Transverse colon (tissue), 4 donors: ENCODE results near the gene AFM. TPM values are rescaled to one million over a fixed set of nuclear protein-coding genes. Genes with fewer than 3 reads are reported as not detected.

Experiments
- DNase-seq: peaks from one replicate; pipeline ENCODE4 v3.0.0-alpha.2; 2019
- H3K27ac ChIP-seq, 4 donors: fragments of 200-600 bp; sonication (generic); 2 replicates each; pipeline ENCODE4 v1.5.1; 2016 to 2018; ENCODE audit warnings: inconsistent platforms in 4 of 4
- H3K27me3 ChIP-seq: fragments of 200-600 bp; sonication (generic); 2 replicates; pipeline ENCODE4 v1.5.1; 2017; ENCODE audit warnings: inconsistent platforms
- H3K36me3 ChIP-seq, 4 donors: fragments of 200-600 bp; sonication (generic); 2 replicates each; pipeline ENCODE4 v1.5.1; 2017 to 2019; ENCODE audit warnings: inconsistent platforms in 4 of 4
- H3K4me1 ChIP-seq, 4 donors: fragments of 200-600 bp; sonication (generic); 2 replicates each; pipeline ENCODE4 v1.5.1; 2017 to 2020; ENCODE audit warnings: inconsistent platforms in 4 of 4
- H3K4me3 ChIP-seq, 4 donors: fragments of 200-600 bp; sonication (generic); 1 replicate in 1 of 4; 2 replicates in 3 of 4; pipeline versions ENCODE4 v1.5.1 to v1.6.1; 2017 to 2019; ENCODE audit warnings: inconsistent platforms in 4 of 4
- H3K9me3 ChIP-seq, 2 donors: fragments of 200-600 bp; sonication (generic); 2 replicates each; pipeline ENCODE4 v1.5.1; 2017 to 2019; ENCODE audit warnings: inconsistent platforms in 2 of 2
- CTCF ChIP-seq, 5 experiments: fragments of 200-600 bp in 3 of 5; fragments of 450-650 bp in 2 of 5; sonication (generic) in 3 of 5; IDR thresholded peaks; 1 replicate in 2 of 5; 2 replicates in 3 of 5; pipeline ENCODE4 v1.5.1; 2016 to 2017; ENCODE audit warnings: antibody characterized with exemption in 5 of 5, inconsistent platforms in 3 of 5, mild to moderate bottlenecking in 2 of 5, moderate library complexity in 1 of 5
- EP300 ChIP-seq: sonication (generic); formaldehyde crosslinking; IDR thresholded peaks from one replicate; pipeline ENCODE4 v1.6.1; 2017; ENCODE audit warnings: antibody characterized with exemption, low read depth
- POLR2A ChIP-seq: fragments of 450-650 bp; IDR thresholded peaks from one replicate; pipeline ENCODE4 v1.6.1; 2016; ENCODE audit warnings: antibody characterized with exemption, mild to moderate bottlenecking, moderate library complexity
- POLR2AphosphoS5 ChIP-seq, 3 donors: sonication (generic); formaldehyde crosslinking; IDR thresholded peaks; one replicate each; pipeline ENCODE4 v1.6.1; 2016; ENCODE audit warnings: antibody characterized with exemption in 3 of 3
- WGBS, 2 donors: methylation state at CpG; one replicate each; pipeline ENCODE4 v1.1.5; 2018; ENCODE audit warnings: low coverage in 1 of 2; 5-methylcytosine and 5-hydroxymethylcytosine counted together
- in situ Hi-C, 4 donors: fragments of 200-750 bp; cut with MboI; loops; one replicate each; pipeline versions ENCODE4 v1.15.0 to v1.15.1; 2017; ENCODE audit warnings: low sequenced_read_pairs in 3 of 4, low pct_ligation_motif_present in 1 of 4, low pct_unique_long_range_greater_than_20kb in 1 of 4
- intact Hi-C: fragments of 100-400 bp; cut with DNase I; formaldehyde crosslinking; loops from one replicate; pipeline ENCODE4 v1.15.1; 2023; ENCODE audit warnings: low total_unique reads
- total RNA-seq, 4 donors: library from RNA; depleted of rRNA; stranded (reverse); fragments of >200 nt; gene quantifications; one replicate each; pipeline ENCODE4 v1.1.0, GENCODE V29; 2016

The AFM gene
- total RNA-seq, 4 donors from 2014 or later: not detected

GRCh38 chr4:73450398-73451004 is 31.0 kb upstream of the AFM start:
- no peak overlapping the region for H3K4me3 ChIP-seq
- TF ChIP-seq CTCF (IDR thresholded peaks at IDR 0.05) (no peak), EP300 (no peak), POLR2A (no peak), POLR2AphosphoS5 (IDR thresholded peaks at IDR 0.05) (no peak)
- WGBS, 2 donors: 61 to 75% methylated on average over 3 to 9 of the region's 9 CpGs
- in situ Hi-C loops: no loop called here
- H3K9me3 ChIP-seq: no peaks in the 10 kb centered on the region
- H3K36me3 ChIP-seq: no peaks in the 10 kb centered on the region
- no peak for DNase-seq
- H3K27me3 ChIP-seq: no peaks in the 10 kb centered on the region
- peaks cover 0 to 12% (median 5%) of the 10 kb centered on the region in 4 donors for H3K4me1 ChIP-seq
- intact Hi-C loops: loop anchor here (10.0 kb wide), 1 partner anchor 1446 kb away; no protein-coding TSS in a partner anchor
- no peak overlapping the region for H3K27ac ChIP-seq

- Histone ChIP-seq H3K36me3 (no peaks in the 10 kb centered on the region), H3K27ac (no peak overlapping the region), H3K4me3 (no peak overlapping the region), H3K27me3 (no peaks in the 10 kb centered on the region), H3K4me1 (peaks cover 0 to 12% (median 5%) of the 10 kb centered on the region in 4 donors), H3K9me3 (no peaks in the 10 kb centered on the region)
- 72 to 79% methylated on average over 3 of the region's 3 CpGs for WGBS, 2 donors
- in situ Hi-C loops: no loop called here
- no peak for DNase-seq
- TF ChIP-seq POLR2AphosphoS5 (IDR thresholded peaks at IDR 0.05): no peak
- TF ChIP-seq CTCF (IDR thresholded peaks at IDR 0.05): no peak
- no peak for TF ChIP-seq POLR2A
- no peak for TF ChIP-seq EP300
- intact Hi-C loops: loop anchor here (10.0 kb wide), 1 partner anchor 1447 kb away; no protein-coding TSS in a partner anchor
Measured at GRCh38 chr4:73451404-73451803, 30.1 kb upstream of the AFM start.

DNA sequence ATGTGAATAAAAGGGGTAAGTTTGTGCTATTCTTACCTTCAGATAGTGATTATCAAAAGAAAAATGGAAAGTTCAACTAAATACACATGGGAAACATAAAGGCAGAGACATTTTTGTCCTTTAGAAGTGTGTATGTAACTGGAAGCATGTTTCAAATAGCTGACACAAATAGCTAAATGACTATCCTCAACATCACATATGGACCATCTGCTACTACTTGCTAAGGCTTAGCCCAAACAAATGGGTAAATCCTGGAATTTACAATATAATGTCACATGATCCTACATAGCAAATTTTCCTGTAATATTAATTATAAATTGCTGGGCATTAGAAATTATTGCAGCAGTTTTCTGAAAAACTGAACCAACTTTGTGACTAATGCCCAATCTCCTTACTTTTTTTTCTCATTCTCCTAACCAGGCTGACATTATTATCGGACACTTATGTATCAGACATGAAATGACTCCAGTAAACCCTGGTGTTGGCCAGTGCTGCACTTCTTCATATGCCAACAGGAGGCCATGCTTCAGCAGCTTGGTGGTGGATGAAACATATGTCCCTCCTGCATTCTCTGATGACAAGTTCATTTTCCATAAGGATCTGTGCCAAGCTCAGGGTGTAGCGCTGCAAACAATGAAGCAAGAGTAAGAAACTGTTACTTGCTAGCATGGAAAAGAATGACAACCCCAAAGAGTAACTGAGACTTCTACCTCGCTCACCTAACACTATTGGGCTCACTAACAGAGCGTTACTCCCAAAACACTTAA is 29.4 kb upstream of the AFM start:
- H3K9me3 ChIP-seq: no peaks in the 10 kb centered on the region
- H3K36me3 ChIP-seq: no peaks in the 10 kb centered on the region
- no peaks in the 10 kb centered on the region for H3K27me3 ChIP-seq
- H3K4me1 ChIP-seq: peaks cover 0 to 12% (median 5%) of the 10 kb centered on the region in 4 donors
- no peak for DNase-seq
- in situ Hi-C loops: no loop called here
- 71 to 94% methylated on average over 4 of the region's 4 CpGs for WGBS, 2 donors
- H3K27ac ChIP-seq: no peak overlapping the region
- intact Hi-C loops: loop anchor here (10.0 kb wide), 1 partner anchor 1447 kb away; no protein-coding TSS in a partner anchor
- TF ChIP-seq EP300 (no peak), POLR2AphosphoS5 (IDR thresholded peaks at IDR 0.05) (no peak), POLR2A (no peak), CTCF (IDR thresholded peaks at IDR 0.05) (no peak)
- no peak overlapping the region for H3K4me3 ChIP-seq

- 29 to 49% methylated on average over 2 of the region's 2 CpGs for WGBS, 2 donors
- intact Hi-C loops (loop anchor here (10.0 kb wide), 1 partner anchor 1448 kb away; no protein-coding TSS in a partner anchor), in situ Hi-C loops (no loop called here)
- TF ChIP-seq CTCF (IDR thresholded peaks at IDR 0.05) (no peak), POLR2AphosphoS5 (IDR thresholded peaks at IDR 0.05) (peak in 1 of 3 donors; percentile 43)
- Histone ChIP-seq H3K4me1 (peaks cover 0 to 12% (median 5%) of the 10 kb centered on the region in 4 donors), H3K4me3 (no peak overlapping the region), H3K27me3 (no peaks in the 10 kb centered on the region), H3K36me3 (no peaks in the 10 kb centered on the region), H3K9me3 (no peaks in the 10 kb centered on the region), H3K27ac (no peak overlapping the region)
- DNase-seq: peak; percentile 56
Measured at GRCh38 chr4:73452953-73453700, 28.4 kb upstream of the AFM start.
